PC-9 (cell line): Measurements from ENCODE around the gene QSER1.

ENCODE experiments used
- CTCF ChIP-seq: fragments of 200-600 bp; sonication (generic); conservative IDR thresholded peaks from 2 replicates; pipeline ENCODE4 v1.6.1; 2017; ENCODE audit warnings: mixed run types, antibody characterized with exemption, mild to moderate bottlenecking, moderate library complexity
- EZH2 ChIP-seq: fragments of 200-600 bp; sonication (generic); IDR thresholded peaks from 2 replicates; pipeline ENCODE4 v1.8.0; 2017; ENCODE audit warnings: antibody characterized with exemption, low read depth

DNA sequence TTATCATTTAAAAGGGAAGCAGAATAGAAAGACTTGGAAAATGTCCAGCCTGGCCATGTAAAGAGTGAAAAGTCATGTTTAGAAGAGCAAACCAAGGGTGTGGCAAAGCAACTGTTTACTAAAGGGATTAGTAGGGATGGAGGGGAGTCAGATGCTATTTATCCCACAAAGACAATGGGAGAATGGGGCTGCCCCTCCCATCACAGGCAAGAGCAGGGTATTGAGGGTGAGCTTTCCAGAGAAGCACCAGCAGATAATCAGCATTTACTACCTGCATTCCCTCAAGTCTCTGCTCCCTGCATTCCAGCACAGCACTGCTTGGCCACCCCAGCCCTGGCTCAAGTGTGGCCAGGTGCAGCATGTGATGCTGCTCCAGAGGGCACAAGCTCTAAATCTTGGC lies 18.5 kb upstream of the QSER1 start:
- TF ChIP-seq CTCF (no peak), EZH2 (no peak)
